ENCODE measurements around the gene PRSS53.

The PRSS53 gene

DNA sequence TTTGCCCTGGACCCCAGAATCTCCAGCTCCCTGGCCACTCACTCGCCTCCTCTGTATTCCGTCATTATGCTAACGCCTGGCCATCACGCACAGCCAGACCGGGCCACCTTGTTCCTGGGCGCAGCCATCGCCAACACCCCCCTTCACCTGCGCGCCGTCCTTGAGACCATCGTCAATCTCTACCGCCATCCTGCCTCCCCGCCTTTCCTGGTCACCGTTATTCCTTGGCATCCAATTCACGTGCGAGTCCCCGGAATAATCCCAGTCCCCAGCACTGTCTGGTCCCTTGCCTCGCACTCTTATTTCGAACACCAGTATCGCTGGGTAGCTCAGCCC lies 5.3 kb upstream of the PRSS53 start:
- DNase-seq (ENCODE audit: low read depth in 2 of 2), result no peak

DNA sequence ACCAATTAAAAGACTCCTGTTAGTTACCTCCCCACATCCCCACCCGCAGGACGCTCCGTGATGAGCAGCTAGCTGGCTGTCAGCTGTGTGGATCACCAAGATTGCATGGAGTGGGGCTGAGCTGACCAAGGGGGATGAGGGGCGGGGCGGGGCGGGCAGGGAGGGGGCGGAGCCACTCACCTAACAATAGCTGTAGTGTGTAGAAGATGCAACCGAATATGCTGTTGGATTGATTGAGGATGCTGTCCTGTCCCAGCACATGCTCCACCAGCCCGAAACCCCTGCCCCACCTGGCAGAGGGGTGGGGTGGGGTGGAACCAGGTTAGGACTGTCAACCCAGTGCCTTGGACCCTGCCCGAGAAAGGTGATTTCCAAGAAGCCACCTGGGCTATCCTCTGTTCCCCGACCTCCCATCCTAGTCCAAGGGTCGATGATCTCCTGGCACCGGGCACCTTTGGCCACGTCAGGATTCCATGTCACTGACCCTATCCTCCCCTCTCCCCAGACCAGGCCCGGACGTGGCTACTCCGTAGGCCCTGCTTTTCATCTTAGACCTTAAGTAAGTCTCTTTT lies 4.5 kb upstream of the PRSS53 start:
- DNase-seq (ENCODE audit: low read depth in 2 of 2), result no peak

DNA sequence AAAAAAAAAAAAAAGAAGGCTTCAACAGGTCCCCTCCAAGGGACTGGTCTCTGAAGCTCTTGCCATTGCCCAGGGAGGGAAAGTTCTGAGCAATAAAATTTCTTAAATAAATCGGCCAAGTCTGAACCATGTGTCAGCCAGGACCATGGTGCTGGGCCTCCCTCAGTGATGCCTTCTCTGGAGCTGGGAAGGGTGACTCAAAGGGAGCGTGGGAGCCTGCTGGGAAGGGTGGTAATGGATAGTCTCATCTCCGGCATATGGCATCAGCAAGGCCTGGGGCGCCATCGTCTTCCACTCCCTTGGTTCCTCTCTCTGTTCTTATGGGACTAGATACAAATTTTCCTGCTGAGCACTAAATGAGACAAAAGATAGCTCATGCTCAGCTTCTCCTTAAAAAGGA lies 3.6 kb upstream of the PRSS53 start:
- DNase-seq (ENCODE audit: low read depth in 2 of 2), result no peak

DNA sequence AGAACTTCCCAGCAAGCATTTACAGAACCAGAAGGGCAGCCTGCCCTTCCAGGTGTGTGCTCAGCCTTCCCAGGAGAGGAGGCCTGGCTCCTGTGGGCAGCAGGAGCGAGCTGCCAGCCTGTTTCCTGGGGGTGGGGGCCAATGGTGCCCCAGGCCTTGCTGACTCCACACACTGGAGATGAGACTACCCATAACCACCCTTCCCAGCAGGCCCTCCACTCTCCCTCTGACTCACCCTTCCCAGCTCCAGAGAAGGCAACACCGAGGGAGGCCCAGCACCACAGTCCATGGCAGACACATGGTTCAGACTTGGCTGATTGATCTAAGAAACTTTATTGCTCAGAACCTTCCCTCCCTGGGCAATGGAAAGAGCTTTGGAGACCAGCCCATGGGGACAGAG lies 1.8 kb upstream of the PRSS53 start:
- no peak for DNase-seq (ENCODE audit: low read depth in 2 of 2)

DNA sequence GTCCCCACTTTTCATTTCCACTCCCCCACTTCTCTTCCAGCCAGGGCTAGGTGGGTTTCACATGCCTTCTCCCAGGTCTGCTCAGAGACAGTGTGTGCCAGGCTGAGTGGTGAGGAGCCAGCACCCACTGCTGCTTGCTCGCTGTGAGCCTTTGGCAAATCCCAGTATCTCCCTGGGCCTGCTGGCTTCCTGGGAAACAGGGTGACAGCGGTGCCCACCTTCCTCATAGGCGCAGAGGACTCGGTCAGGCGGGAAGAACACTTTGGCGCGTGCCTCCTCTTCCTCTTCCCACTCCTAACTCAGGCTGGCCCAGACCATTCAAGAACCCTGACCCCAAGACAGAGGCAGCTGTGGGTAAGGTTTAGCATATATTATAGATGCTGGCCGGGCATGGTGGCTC lies 456 bp upstream of the PRSS53 start:
- no peak for DNase-seq (ENCODE audit: low read depth in 2 of 2)

DNA sequence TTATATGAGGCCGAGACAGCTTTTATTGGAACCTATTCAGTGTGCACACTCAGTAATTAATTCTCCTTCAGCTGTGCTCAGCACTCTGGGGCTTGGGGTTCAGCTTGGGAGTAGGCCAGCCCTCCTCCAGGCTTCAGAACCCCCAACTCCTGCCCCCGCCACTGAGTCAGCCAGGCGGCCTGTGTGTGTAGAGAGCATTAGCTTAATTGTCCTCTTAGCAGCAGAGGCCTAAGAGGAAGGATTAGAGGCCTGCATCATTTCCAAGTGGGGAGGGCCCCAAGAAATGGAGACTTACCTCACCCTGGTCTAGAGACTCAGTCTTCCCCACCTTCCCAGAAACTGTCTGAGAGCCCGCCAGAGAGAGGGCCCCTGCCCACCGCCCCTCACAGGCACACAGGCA lies 772 bp downstream of the PRSS53 start:
- no peak for DNase-seq (ENCODE audit: low read depth in 2 of 2)

DNA sequence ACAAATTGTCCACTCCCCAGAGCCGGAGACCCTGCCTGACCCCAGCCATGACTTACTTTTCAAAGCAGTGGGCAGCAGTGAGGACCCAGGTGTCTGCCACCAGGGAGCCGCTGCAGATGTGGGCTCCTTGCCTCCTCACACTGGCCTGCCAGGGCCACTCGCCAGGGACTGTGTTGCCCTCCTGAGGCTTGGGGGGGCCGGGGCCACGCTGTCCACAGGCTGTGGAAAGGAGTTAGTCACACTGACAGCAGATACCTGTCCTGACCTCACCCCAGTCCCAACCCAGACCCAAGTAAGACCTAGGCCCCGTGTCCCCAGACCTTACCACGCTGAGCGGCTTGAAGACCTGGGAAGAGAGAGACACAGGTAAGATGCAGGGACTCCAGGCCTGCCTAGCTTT lies 1.3 kb downstream of the PRSS53 start:
- no peak for DNase-seq (ENCODE audit: low read depth in 2 of 2)

DNA sequence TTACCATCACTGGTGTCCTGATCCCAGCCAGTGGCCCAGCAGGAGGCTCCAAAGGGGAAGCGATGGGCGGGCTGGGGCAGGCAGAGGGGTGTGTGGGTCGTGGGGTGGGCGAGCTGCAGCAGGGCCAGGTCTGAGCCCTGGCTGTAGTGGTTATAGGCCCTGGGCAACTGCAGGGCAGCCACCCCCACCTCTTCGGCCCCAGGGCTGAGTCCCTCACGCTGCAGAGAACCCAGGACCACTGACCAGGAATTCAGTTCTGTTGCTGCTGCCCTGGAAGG lies 2.2 kb downstream of the PRSS53 start:
- DNase-seq (ENCODE audit: low read depth in 2 of 2), result no peak

DNA sequence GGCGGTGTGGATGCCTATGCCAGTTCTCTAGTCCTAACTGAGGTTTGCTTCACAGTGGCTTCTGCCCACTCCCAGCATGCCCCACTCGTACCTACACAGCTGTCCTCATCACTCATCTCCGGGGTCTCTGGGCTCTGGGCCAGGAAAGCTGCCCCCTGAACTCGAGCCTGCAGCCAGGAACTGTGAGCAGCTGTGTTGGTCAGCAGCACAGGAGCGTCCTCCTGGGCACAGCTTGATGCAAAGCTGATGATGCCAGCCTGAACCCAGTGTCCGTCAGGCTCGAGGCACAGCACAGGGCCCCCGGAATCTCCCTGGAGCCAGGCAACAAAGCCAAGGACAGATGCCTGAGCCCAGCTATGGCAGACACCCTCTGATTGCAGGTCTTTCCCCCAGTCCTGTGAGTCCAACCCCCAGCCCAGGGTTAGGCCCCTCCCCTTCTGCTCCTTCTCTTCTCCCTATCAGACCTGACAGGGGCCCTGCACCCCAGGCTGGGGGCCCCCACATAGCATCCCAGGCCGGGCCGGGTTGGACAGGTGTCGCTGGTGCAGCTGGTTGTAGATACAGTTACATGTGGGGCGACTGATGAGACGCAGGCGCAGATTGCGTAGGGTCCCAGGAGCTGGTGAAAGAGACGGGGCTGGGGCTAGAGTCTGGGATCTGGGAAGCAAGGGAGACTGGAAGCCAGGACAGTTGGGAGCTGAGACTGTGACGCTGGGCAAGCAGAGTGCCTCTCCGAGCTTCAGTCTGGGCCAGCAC lies 2.7 kb downstream of the PRSS53 start:
- DNase-seq (ENCODE audit: low read depth in 2 of 2), result no peak

DNA sequence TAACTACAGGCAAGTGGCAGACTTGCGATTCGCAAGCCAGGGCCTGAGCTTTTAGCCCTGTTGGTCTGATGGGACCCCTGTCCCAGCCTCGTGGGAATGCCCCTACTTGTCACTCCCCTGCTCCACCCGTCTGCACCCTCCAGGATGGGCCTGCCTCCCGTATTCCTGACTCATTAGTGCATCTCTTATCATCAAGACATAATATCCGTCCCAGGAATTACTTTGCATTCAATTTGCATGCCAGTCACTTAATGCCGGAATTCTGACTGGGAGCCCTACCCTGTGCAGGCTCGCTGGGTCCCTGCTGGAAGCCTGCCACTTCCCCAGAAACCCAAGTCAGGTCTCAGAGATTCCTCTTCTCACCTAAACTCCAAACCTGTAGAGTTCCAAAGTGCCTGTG lies 3.3 kb downstream of the PRSS53 start:
- DNase-seq (ENCODE audit: low read depth in 2 of 2), result no peak

DNA sequence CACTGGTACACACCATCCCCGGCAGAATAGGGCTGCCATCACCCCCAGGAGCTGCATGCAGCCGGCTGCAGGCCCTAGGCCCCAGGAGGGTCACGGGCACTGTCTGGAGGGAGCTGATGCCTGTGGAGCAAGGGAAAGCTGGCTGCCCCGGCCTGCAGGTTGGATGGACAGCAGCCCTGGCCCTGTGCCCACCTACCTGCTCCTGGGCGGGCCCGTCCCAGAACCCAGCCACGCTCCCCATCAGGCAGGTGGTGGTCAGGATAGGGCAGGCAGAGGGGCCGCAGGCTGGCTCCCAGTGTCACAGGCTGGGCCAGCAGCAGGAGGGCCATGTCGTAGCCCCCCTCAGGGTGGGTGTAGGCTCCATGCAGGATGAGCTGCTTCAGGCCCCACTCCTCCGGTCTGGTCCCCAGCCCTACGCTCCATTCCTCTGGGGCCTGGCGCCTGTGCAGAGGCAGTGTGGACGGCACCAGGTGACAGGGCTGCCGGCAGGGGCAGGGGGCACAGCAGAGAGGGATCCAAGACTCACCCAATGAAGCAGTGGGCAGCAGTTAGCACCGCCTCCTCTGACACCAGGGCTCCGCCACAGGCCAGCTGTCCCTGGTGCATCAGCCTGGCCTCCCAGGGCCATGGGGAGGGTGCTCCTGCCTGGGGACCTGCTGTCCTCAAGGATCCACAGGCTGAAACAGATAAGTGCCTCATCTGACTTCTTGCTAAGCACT lies 4.0 kb downstream of the PRSS53 start:
- no peak for DNase-seq (ENCODE audit: low read depth in 2 of 2)

DNA sequence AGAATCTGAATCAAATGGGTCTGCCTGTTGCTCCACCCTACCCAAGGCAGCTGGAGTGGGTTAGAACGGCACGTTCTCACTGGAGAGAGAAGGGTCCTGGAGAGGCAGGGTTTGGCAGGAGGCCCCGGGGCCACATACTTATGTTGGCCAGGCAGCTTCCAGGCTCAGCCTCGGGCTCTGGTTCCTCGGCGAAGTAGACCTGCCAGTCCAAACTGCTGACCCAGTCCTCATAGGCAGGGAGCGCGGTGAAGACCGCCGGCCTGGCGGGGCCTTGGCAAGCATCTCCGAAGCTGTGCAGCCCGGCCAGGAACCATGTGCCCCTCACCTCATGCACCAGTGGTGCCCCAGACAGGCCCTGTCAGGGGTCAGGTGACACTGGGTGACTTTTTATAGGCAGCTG lies 4.8 kb downstream of the PRSS53 start:
- no peak for DNase-seq (ENCODE audit: low read depth in 2 of 2)

DNA sequence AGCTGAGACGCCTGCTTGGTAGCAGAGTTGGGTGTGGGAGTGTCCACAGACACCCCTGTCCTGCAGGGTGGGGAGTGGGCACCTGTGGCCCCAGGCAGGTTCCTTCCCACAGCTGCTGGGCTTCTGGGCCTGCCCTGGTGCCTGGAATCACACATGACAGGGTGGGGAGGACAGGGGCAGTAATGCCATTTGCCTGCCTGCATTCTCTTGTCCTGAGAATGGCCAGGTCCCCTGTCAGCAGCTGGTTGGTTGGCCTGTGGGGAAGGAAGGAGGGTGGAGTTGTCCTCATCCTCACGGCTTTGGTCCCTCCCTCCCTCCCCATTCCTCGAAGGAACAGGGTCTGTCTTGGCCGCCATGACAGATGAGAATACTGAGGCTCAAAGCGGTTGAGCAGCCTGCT lies 5.2 kb downstream of the PRSS53 start:
- no peak for DNase-seq (ENCODE audit: low read depth in 2 of 2)

DNA sequence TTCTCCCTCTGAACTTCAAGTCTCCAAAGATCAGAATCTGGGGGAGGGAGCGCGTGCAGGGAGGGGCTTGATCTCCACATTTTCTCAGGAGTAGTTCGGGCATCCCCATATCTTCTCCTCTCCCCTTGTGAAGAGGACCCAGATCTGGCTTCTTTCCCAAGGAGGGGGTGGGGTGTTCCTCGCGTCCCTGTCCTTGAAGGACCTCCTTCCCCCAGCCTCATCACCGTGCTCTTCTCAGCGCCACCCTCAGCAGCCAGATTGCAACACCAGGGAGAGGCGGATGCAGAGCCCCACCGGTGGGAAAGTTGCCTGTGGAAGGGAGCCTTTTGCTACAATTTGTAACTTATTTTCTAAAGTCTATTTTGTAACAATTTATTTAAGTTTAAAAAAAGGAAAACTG lies 5.7 kb downstream of the PRSS53 start:
- DNase-seq (ENCODE audit: low read depth in 2 of 2), result no peak

DNA sequence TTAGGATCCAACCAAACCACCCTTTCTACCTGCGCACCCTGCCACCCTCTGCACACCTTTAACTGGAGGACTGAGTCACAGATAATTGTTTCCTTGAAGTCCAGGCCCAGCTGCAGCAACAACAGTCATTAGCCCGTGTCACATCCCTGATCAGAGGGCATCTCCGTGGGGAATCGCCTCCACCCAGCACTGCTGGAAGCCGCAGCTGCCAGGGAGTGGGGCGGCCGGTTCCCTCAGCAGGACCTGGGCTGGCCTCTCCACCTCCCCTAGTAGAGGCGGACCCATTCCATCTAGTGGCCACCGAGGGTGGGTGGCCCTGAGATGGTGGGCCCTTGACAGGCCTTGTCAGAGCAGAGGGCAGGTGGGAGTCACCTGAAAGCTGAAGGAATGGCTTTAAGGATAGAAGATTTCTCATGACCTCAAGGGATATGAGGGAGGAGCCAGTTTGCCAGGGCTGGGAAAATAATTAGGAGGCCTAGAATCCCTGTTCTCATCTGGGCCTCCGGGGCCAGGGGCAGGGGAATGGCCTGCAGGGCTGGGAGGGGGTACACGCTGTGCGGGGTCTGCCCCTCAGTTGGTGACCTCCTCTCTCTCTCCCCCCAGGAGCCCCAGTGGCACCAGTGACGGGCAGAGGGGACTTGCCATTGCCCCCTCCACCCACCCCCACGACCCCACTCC lies 6.2 kb downstream of the PRSS53 start:
- DNase-seq (ENCODE audit: low read depth in 2 of 2), result no peak

DNA sequence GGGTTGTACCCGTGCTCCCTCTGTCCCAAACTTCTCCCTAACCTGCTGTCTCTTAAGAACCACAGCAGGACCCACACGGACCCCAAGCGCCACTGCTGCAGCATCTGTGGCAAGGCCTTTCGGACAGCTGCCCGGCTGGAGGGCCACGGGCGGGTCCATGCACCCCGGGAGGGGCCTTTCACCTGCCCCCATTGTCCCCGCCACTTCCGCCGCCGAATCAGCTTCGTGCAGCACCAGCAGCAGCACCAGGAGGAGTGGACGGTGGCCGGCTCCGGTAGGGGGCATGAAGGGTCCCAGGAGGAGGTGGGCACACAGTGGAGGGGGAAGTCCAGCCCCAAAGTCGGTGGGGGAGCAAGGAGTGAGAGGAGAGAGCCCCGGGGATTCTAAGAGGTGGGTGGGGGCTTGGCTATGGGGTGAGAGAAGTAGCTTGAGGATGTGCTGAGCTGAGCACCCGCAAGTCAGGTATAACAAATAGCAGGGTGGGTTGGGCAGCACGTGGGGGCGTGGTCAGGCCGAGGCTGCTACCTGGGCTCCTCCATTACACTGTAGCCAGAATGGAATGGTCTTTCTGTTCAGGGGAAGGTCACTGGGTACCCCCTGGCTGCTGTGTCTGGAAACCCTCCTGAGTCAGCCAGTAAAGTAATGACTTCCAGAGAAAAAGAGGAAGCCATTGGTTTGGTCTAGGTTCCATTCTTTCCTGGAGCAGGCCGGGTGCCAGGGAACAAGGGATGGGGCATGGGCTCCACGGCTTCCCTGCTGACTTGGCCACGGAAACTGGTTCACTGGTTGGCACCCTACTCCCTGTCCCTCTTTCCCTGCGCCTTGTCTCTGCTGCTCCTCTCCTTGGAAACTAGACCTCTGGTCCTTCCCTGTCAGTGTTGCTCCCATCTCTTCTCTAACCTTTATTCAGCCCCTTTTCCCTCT lies 7.1 kb downstream of the PRSS53 start:
- DNase-seq (ENCODE audit: low read depth in 2 of 2), result no peak

DNA sequence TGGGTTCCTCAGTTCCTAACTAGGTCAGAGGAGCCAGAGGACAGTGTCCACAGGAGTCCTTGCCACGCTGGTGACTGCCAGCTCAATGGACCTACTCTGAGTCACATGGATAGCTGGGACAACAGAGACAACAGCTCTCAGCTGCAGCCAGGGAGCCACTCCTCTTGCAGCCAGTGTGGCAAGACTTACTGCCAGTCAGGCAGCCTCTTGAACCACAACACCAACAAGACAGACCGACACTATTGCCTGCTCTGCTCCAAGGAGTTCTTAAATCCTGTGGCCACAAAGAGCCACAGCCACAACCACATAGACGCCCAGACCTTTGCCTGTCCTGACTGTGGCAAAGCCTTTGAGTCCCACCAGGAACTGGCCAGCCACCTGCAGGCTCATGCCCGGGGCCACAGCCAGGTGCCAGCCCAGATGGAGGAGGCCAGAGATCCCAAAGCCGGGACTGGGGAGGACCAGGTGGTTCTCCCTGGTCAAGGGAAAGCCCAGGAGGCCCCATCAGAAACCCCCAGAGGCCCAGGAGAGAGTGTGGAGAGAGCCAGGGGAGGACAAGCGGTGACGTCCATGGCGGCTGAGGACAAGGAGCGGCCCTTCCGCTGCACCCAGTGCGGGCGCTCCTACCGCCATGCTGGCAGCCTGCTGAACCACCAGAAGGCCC lies 7.9 kb downstream of the PRSS53 start:
- DNase-seq (ENCODE audit: low read depth in 2 of 2), result no peak

DNA sequence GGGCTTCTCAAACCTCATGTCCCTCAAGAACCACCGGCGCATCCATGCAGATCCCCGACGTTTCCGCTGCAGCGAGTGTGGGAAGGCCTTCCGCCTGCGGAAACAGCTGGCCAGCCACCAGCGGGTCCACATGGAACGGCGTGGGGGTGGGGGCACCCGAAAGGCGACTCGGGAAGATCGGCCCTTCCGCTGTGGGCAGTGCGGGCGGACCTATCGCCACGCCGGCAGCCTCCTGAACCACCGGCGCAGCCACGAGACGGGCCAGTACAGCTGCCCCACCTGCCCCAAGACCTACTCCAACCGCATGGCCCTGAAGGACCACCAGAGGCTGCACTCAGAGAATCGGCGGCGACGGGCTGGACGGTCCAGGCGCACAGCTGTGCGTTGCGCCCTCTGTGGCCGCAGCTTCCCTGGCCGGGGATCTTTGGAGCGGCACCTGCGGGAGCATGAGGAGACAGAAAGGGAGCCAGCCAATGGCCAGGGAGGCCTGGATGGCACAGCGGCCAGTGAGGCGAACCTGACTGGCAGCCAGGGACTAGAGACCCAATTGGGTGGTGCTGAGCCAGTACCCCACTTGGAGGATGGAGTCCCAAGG lies 8.6 kb downstream of the PRSS53 start:
- DNase-seq (ENCODE audit: low read depth in 2 of 2), result no peak

DNA sequence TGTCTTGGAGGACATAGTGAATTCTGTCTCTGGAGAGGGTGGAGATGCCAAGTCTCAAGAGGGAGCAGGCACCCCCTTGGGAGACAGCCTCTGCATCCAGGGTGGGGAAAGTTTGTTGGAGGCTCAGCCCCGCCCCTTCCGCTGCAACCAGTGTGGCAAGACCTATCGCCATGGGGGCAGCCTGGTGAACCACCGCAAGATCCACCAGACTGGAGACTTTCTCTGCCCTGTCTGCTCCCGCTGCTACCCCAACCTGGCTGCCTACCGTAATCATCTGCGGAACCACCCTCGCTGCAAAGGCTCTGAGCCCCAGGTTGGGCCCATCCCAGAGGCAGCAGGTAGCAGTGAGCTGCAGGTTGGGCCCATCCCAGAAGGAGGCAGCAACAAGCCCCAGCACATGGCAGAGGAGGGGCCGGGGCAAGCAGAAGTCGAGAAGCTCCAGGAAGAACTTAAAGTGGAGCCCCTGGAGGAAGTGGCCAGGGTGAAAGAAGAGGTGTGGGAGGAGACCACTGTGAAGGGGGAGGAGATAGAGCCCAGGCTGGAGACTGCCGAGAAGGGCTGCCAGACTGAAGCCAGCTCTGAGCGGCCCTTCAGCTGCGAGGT lies 9.3 kb downstream of the PRSS53 start:
- DNase-seq (ENCODE audit: low read depth in 2 of 2), result no peak

DNA sequence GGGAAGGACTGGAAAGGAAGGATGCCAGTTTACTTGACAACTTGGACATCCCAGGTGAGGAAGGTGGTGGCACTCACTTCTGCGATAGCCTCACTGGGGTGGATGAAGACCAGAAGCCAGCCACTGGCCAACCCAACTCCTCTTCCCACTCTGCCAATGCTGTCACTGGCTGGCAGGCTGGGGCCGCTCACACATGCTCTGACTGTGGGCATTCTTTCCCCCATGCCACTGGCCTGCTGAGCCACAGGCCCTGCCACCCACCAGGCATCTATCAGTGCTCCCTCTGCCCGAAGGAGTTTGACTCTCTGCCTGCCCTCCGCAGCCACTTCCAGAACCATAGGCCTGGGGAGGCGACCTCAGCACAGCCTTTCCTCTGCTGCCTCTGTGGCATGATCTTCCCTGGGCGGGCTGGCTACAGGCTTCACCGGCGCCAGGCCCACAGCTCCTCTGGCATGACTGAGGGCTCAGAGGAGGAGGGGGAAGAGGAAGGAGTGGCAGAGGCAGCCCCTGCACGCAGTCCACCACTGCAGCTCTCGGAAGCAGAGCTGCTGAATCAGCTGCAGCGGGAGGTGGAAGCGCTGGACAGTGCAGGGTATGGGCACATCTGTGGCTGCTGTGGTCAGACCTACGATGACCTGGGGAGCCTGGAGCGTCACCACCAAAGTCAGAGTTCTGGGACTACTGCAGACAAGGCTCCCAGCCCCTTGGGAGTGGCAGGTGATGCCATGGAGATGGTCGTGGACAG lies 10.0 kb downstream of the PRSS53 start:
- DNase-seq (ENCODE audit: low read depth in 2 of 2), result no peak

All from stimulated activated CD4-positive, alpha-beta T cell treated with anti-CD3 and anti-CD28 coated beads, Interleukin-1b, Interleukin-23, amount 100 ng/mL, for 4 hours (primary cell).